GM15510 (cell line): Measurements from ENCODE around the gene ACSM3.

Experiments
- POLR2A ChIP-seq: IDR thresholded peaks from 3 replicates; pipeline ENCODE4 v1.6.1; 2011; ENCODE audit warnings: borderline replicate concordance; ENCODE audit not compliant: insufficient read length; ENCODE audit errors: extremely low read depth

Gene ACSM3

GRCh38 chr16:20747030-20747816, 16.6 kb upstream of the ACSM3 start:
- no peak for TF ChIP-seq POLR2A

- TF ChIP-seq POLR2A, result no peak
These were observed 14.3 kb upstream of the ACSM3 start for GRCh38 chr16:20749474-20749873.

- no peak for TF ChIP-seq POLR2A
These were observed 13.3 kb upstream of the ACSM3 start for GRCh38 chr16:20750558-20750957.

GRCh38 chr16:20753727-20754126, 10.1 kb upstream of the ACSM3 start:
- no peak for TF ChIP-seq POLR2A

DNA sequence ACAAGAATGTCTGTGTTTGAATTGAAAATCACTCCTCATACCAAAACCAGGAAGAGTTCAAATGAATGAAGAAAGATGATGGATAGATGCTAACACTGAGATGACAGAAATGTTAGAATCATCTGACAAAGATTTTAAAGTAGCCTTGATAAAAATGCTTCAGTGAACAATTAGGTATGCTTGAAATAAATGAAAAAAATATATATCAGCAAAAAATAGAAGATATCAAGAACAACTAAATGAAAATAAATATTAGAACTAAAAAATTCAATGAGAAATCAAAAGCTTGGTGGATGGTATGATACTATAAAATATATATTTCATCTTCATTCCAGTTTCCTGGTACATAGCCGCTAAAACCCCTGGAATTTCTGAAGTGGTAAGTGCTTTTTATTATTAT, 8.6 kb upstream of the ACSM3 start:
- TF ChIP-seq POLR2A, result no peak

DNA sequence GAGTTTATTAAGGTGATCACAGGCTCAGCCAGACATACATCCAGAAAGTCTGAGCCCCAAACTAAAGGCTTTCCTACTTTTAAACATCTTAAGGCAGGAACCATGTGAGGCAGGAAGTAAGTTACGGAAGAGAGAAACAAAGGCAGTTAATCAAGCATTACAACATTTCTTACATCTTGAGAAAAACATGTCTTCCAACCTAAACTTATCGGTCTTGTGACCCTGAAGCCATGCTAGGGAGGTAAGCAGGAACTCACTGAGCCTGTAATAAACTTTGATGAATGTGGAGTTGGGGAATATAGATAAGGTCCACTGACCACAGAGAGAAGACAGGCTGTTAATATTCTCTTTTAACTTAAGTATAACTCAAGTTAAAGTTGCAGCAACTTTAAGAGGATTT, 3.5 kb upstream of the ACSM3 start:
- TF ChIP-seq POLR2A, result no peak

- TF ChIP-seq POLR2A, result no peak
These were observed 2.6 kb upstream of the ACSM3 start for GRCh38 chr16:20761175-20761574.

- TF ChIP-seq POLR2A, result no peak
These were observed 1.2 kb upstream of the ACSM3 start for GRCh38 chr16:20762404-20763123.

DNA sequence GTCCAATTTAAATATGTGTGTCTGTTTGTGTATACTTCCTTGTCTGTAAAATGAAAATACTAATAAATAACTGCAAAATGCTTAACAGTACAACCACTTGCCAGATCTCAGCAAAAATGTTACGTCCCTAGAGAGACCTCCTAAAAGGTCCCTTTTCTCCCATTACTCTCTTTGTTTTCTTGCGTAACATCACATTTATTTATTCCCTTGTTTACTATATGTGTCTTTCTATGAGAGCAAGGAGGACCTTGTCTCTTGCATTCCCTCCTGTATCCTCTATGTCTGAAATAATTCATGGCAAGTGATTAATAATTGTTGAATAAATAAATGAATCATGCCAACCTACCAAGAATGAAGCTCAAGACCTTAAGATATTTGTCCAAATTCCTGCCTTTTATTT, 1.9 kb downstream of the ACSM3 start:
- no peak for TF ChIP-seq POLR2A

- TF ChIP-seq POLR2A, result no peak
These were observed 2.5 kb downstream of the ACSM3 start for GRCh38 chr16:20766294-20766693.

DNA sequence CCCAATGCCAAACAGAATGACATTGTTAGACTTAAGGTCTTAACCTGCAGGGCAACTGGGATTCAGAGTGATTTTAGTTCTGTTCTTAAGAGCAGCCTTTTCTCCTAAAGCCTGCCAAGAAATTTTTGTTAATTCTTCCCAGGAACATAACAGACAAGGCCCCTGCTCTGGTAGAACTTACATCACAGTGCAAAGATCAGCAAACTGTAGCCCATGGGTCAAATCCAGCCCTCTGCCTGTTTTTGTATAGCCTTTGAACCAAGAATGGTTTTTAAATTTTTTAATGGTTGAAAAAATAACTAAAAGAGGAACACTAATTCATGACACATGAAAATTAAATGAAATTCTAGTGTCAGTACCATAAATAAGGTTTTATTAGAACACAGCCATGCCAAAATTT, 3.8 kb downstream of the ACSM3 start:
- no peak for TF ChIP-seq POLR2A

DNA sequence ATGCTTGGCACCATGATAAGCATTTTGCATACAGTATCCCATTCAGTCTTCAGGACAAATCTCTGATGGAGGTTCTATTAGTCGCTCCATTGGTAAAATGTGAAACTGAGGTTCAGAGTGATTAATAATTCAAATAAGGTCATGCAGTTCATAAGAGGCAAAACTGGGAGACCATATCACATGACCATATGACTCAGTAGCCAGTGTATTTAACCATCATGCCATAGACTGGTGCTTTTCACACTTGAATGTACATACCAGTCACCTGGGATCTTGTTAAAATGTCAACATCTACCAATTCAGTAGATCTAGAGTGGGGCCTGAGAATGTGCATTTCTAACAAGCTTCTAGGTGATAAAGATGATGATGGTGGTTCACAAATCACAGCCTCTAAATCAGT, 4.3 kb downstream of the ACSM3 start:
- no peak for TF ChIP-seq POLR2A

- TF ChIP-seq POLR2A, result no peak
These were observed 5.0 kb downstream of the ACSM3 start for GRCh38 chr16:20768818-20769217.

DNA sequence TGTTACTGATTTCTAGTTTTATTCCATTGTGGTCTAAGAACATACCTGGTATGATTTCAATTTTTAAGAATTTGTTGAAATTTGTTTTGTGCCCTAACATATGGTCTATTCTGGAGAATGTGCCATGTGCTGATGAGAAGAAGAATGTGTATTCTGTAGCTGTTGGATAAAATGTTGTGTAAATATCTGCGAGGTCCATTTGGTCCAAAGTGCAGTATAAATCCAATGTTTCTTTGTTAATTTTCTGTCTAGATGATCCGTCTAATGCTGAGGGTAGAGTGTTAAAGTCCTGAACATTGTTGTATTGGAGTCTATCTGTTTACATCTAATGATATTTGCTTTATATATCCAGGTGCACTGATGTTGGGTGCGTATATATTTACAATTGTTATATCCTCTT, 9.9 kb downstream of the ACSM3 start:
- TF ChIP-seq POLR2A, result no peak

GRCh38 chr16:20774703-20775362, 11.0 kb downstream of the ACSM3 start:
- no peak for TF ChIP-seq POLR2A

- no peak for TF ChIP-seq POLR2A
These were observed 17.9 kb downstream of the ACSM3 start for GRCh38 chr16:20781697-20782096.

DNA sequence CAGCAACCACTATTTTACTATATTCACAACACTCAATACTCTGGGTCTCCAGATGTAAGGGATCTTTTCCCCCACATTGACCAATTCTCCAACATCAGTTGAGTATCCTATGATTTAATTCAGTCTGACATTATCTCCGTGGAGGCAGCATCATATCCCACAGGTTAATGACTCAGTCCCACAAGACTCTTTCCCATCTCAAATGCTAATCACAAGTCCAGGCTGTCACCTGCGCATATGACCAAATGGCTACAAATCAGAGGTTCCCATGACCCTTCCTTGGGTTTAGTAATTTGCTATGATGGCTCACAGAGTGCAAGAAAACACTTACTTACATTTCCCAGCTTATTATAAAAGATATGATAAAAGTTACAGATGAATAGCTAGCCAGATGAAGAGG, 18.7 kb downstream of the ACSM3 start:
- TF ChIP-seq POLR2A, result no peak

- TF ChIP-seq POLR2A, result no peak
These were observed 20.4 kb downstream of the ACSM3 start for GRCh38 chr16:20784204-20784603.
